Endothelial cell of umbilical vein (primary cell): ENCODE results near the gene TSPAN18. TPM values are rescaled to one million over a fixed set of nuclear protein-coding genes. Genes with fewer than 3 reads are reported as not detected.

Experiments used
- BruUV-seq: library from RNA; stranded (reverse); fragments of 400-500 nt; replicated peaks from 2 replicates; lab custom pipeline; 2021; lab: Mats Ljungman, UMichigan
- CTCF ChIA-PET: fragments of 300-600, 350-600 bp; sonication (Branson Sonifier 250); formaldehyde crosslinking; loops from one replicate; lab custom pipeline; 2021; ENCODE audit warnings: antibody characterized with exemption, inconsistent platforms; lab: Charles Lee
- POLR2A ChIA-PET: fragments of 300-600, 350-600 bp; sonication (Branson Sonifier 250); formaldehyde crosslinking; loops from one replicate; lab custom pipeline; 2021; ENCODE audit warnings: antibody characterized with exemption, inconsistent platforms; lab: Charles Lee
- DNase-seq: peaks from one replicate; pipeline ENCODE4 v3.0.0-alpha.2; 2011; ENCODE audit warnings: low read depth, low spot score
- FAIRE-seq: peaks from 2 replicates; lab custom pipeline; 2011; peaks lifted over from hg19 to GRCh38; lab: Jason Lieb, UNC
- H2AFZ ChIP-seq: 2 replicates; pipeline ENCODE4 v1.6.0; 2012; ENCODE audit warnings: low read depth, low read length, control low read depth, inconsistent platforms
- H3K27ac ChIP-seq: 2 replicates; pipeline ENCODE4 v1.5.1; 2011; ENCODE audit warnings: low read depth, mild to moderate bottlenecking, control low read depth, low read length, moderate library complexity; ENCODE audit not compliant: insufficient read depth
- H3K27me3 ChIP-seq, 2 experiments: 2 replicates each; pipeline versions ENCODE4 v1.6.0 to v1.6.1; 2011; ENCODE audit warnings: low read length in 2 of 2, mixed read lengths in 1 of 2; ENCODE audit not compliant: control insufficient read depth in 2 of 2, insufficient read depth in 2 of 2
- H3K36me3 ChIP-seq, 2 experiments: 2 replicates in 1 of 2; 3 replicates in 1 of 2; pipeline ENCODE4 v1.5.1; 2011; ENCODE audit warnings: low read length in 2 of 2, mild to moderate bottlenecking in 1 of 2, moderate library complexity in 1 of 2; ENCODE audit not compliant: control insufficient read depth in 2 of 2, insufficient read depth in 2 of 2; ENCODE audit errors: extremely low read depth in 1 of 2
- H3K4me1 ChIP-seq: 3 replicates; pipeline ENCODE4 v1.5.1; 2011; ENCODE audit warnings: mild to moderate bottlenecking, low read length; ENCODE audit not compliant: control insufficient read depth, insufficient read depth; ENCODE audit errors: extremely low read depth
- H3K4me2 ChIP-seq: 2 replicates; pipeline ENCODE4 v1.6.1; 2011; ENCODE audit warnings: low read length, control low read depth, mixed read lengths; ENCODE audit not compliant: insufficient read depth
- H3K4me3 ChIP-seq, 3 experiments: fragments of 200-600 bp in 1 of 3; sonication (generic), shearing (Covaris generic) in 1 of 3; replicated peaks in 1 of 3; 2 replicates each; pipeline ENCODE4 v1.5.1; 2011 to 2016; ENCODE audit warnings: control low read depth in 3 of 3, low read length in 3 of 3, mild to moderate bottlenecking in 2 of 3, inconsistent platforms in 1 of 3, low read depth in 1 of 3, moderate library complexity in 1 of 3; ENCODE audit not compliant: insufficient read depth in 1 of 3
- H3K79me2 ChIP-seq: 2 replicates; pipeline ENCODE4 v1.6.0; 2012; ENCODE audit warnings: low read length, inconsistent platforms; ENCODE audit not compliant: control insufficient read depth, insufficient read depth
- H3K9ac ChIP-seq: replicated peaks from 2 replicates; pipeline ENCODE3; 2011; ENCODE audit warnings: low read length, control low read depth; ENCODE audit not compliant: insufficient read depth; ENCODE audit errors: extremely low read depth
- H3K9me1 ChIP-seq: replicated peaks from 3 replicates; pipeline ENCODE4 v1.6.0; 2011; ENCODE audit warnings: mild to moderate bottlenecking, low read length; ENCODE audit not compliant: control insufficient read depth, insufficient read depth; ENCODE audit errors: extremely low read depth
- H3K9me3 ChIP-seq: replicated peaks from 2 replicates; pipeline ENCODE4 v1.5.1; 2012; ENCODE audit warnings: low read length, inconsistent platforms; ENCODE audit not compliant: control insufficient read depth, insufficient read depth
- H4K20me1 ChIP-seq: replicated peaks from 2 replicates; pipeline ENCODE3; 2011; ENCODE audit warnings: mild to moderate bottlenecking, low read length; ENCODE audit not compliant: control insufficient read depth, insufficient read depth; ENCODE audit errors: extremely low read depth
- CTCF ChIP-seq, 2 donors: IDR thresholded peaks; 1 replicate in 1 of 2; 2 replicates in 1 of 2; pipeline ENCODE4 v1.5.1; 2011; ENCODE audit warnings: low read length in 2 of 2, mild to moderate bottlenecking in 2 of 2, moderate library complexity in 2 of 2, control low read depth in 1 of 2, inconsistent platforms in 1 of 2, low read depth in 1 of 2; ENCODE audit not compliant: insufficient read depth in 1 of 2; ENCODE audit errors: extremely low read depth in 1 of 2
- EZH2 ChIP-seq: IDR thresholded peaks from 2 replicates; pipeline ENCODE4 v1.6.1; 2012; ENCODE audit warnings: borderline replicate concordance, low read depth, mild to moderate bottlenecking, moderate library complexity, low read length, inconsistent platforms; ENCODE audit not compliant: severe bottlenecking
- FOS ChIP-seq: IDR thresholded peaks from 2 replicates; pipeline ENCODE4 v1.6.1; 2011; ENCODE audit warnings: mild to moderate bottlenecking, low read length, moderate library complexity, borderline replicate concordance; ENCODE audit not compliant: insufficient read depth
- GATA2 ChIP-seq: IDR thresholded peaks from 2 replicates; pipeline ENCODE4 v1.7.0; 2011; ENCODE audit warnings: low read depth, mild to moderate bottlenecking, moderate library complexity, mixed read lengths, low read length; ENCODE audit not compliant: insufficient read length, insufficient read depth
- JUN ChIP-seq: IDR thresholded peaks from 2 replicates; pipeline ENCODE4 v1.6.1; 2011; ENCODE audit warnings: borderline replicate concordance, low read depth; ENCODE audit not compliant: insufficient read length, insufficient read depth
- MAX ChIP-seq: IDR thresholded peaks from 2 replicates; pipeline ENCODE4 v1.6.1; 2011; ENCODE audit not compliant: insufficient read depth, insufficient read length
- MYC ChIP-seq: IDR thresholded peaks from one replicate; pipeline ENCODE4 v1.6.1; 2011; ENCODE audit warnings: mild to moderate bottlenecking, low read depth, low read length
- POLR2A ChIP-seq: IDR thresholded peaks from 2 replicates; pipeline ENCODE4 v1.6.1; 2012; ENCODE audit warnings: low read depth, mild to moderate bottlenecking, control low read depth, low read length
- POLR2AphosphoS5 ChIP-seq: IDR thresholded peaks from 2 replicates; pipeline ENCODE4 v1.6.1; 2012; ENCODE audit warnings: low read depth, mild to moderate bottlenecking, control low read depth, low read length, moderate library complexity; ENCODE audit not compliant: insufficient read depth
- dilution Hi-C: fragments of 300-500 bp; cut with MboI; formaldehyde crosslinking; loops from one replicate; pipeline ENCODE4 v1.15.0; 2019; ENCODE audit warnings: low sequenced_read_pairs; ENCODE audit not compliant: extremely low pct_ligation_motif_present
- intact Hi-C: fragments of 100-400 bp; cut with micrococcal nuclease; formaldehyde crosslinking; loops from one replicate; pipeline ENCODE4 v1.10.0; 2022
- polyA plus RNA-seq, 4 experiments: library from polyadenylated mRNA; depleted of rRNA in 3 of 4; stranded (reverse) in 3 of 4; unstranded in 1 of 4; fragments of >200 nt; gene quantifications; 2 replicates each; pipeline versions ENCODE4 v1.2.1 to v1.2.3, GENCODE V29; 2011 to 2012; ENCODE audit warnings: missing spikeins in 1 of 4
- total RNA-seq: library from RNA; stranded (reverse); gene quantifications from 2 replicates; pipeline ENCODE4 v1.2.3, GENCODE V29; 2021

TSPAN18 gene
- total and polyA plus RNA-seq, 2 donors (not counting 3 experiments of a cell fraction or from before 2014, with no cell fraction given), result 32.2 to 118 TPM

GRCh38 chr11:44781655-44782054, 54.9 kb downstream of the TSPAN18 start:
- no peaks in the 10 kb centered on the region for H3K4me1 ChIP-seq
- H3K4me3 ChIP-seq, result no peak overlapping the region
- dilution Hi-C loops (no loop called here), intact Hi-C loops (no loop called here)
- H3K79me2 ChIP-seq, result no peaks in the 10 kb centered on the region
- POLR2A ChIA-PET, result no interaction called here
- H2AFZ ChIP-seq, result no peak overlapping the region
- no peaks in the 10 kb centered on the region for H3K27me3 ChIP-seq
- H4K20me1 ChIP-seq, result no peaks in the 10 kb centered on the region
- BruUV-seq, result no TSS peak
- no peaks in the 10 kb centered on the region for H3K9me3 ChIP-seq
- no peaks in the 10 kb centered on the region for H3K9me1 ChIP-seq
- CTCF ChIA-PET, result interaction anchor here (0.9 to 1.1 kb wide), 2 partner anchors 15 to 17 kb away, joined by 3 read pairs; no protein-coding TSS in a partner anchor
- DNase-seq (no peak), FAIRE-seq (no peak)
- no peak overlapping the region for H3K4me2 ChIP-seq
- H3K9ac ChIP-seq, result no peak overlapping the region
- TF ChIP-seq MAX (no peak), FOS (no peak), EZH2 (no peak), CTCF (IDR thresholded peaks at IDR 0.05; ENCODE audit: extremely low read depth in 1 of 2, insufficient read depth in 1 of 2, low read depth in 1 of 2, low read length in 2 of 2) (no peak), MYC (no peak), JUN (no peak), POLR2A (no peak), POLR2AphosphoS5 (no peak), GATA2 (no peak)
- H3K36me3 ChIP-seq, result peaks cover 0 to 2% of the 10 kb centered on the region in 2 experiments
- H3K27ac ChIP-seq, result no peak overlapping the region
